Measurements from ENCODE around the gene DENND4C. TPM values are rescaled to one million over a fixed set of nuclear protein-coding genes. Genes with fewer than 3 reads are reported as not detected.
"Not testable (repeated sequence)": the region's sequence is repeated elsewhere in the genome, so short reads cannot be mapped to it uniquely, and the experiment has no call there.

The DENND4C gene
- total RNA-seq (2014; rRNA removed; shearing (Covaris generic)) = 30.0 and 31.5 TPM in 2 replicates

- in situ Hi-C loops (cut with HindIII; ENCODE audit: low sequenced_read_pairs) = no loop called here
- DNase-seq (ENCODE audit: low spot score) = peak; percentile 89
These were observed at the start of gene DENND4C for GRCh38 chr9:19230355-19231125. DENND4C (plus strand) TSS chr9:19230693; CDS start chr9:19276175, 45,482 bp downstream.

- no peak for DNase-seq (ENCODE audit: low spot score)
- in situ Hi-C loops (cut with HindIII; ENCODE audit: low sequenced_read_pairs) = no loop called here
These were observed 49.5 kb upstream of the DENND4C start for GRCh38 chr9:19180991-19181390.

- in situ Hi-C loops (cut with HindIII; ENCODE audit: low sequenced_read_pairs) = no loop called here
- no peak for DNase-seq (ENCODE audit: low spot score)
These were observed 48.9 kb upstream of the DENND4C start for GRCh38 chr9:19181561-19181960.

GRCh38 chr9:19184144-19184917, 46.2 kb upstream of the DENND4C start:
- in situ Hi-C loops (cut with HindIII; ENCODE audit: low sequenced_read_pairs) = no loop called here
- peak; percentile 62 for DNase-seq (ENCODE audit: low spot score)

GRCh38 chr9:19185191-19185590, 45.3 kb upstream of the DENND4C start:
- in situ Hi-C loops (cut with HindIII; ENCODE audit: low sequenced_read_pairs) = no loop called here
- no peak for DNase-seq (ENCODE audit: low spot score)

GRCh38 chr9:19186232-19186631, 44.3 kb upstream of the DENND4C start:
- no peak for DNase-seq (ENCODE audit: low spot score)
- in situ Hi-C loops (cut with HindIII; ENCODE audit: low sequenced_read_pairs) = no loop called here

GRCh38 chr9:19188771-19189170, 41.7 kb upstream of the DENND4C start:
- in situ Hi-C loops (cut with HindIII; ENCODE audit: low sequenced_read_pairs) = no loop called here
- DNase-seq (ENCODE audit: low spot score) = no peak

- in situ Hi-C loops (cut with HindIII; ENCODE audit: low sequenced_read_pairs) = no loop called here
- no peak for DNase-seq (ENCODE audit: low spot score)
These were observed 38.1 kb upstream of the DENND4C start for GRCh38 chr9:19192202-19193028.

GRCh38 chr9:19193029-19193324, 37.5 kb upstream of the DENND4C start:
- in situ Hi-C loops (cut with HindIII; ENCODE audit: low sequenced_read_pairs) = no loop called here
- DNase-seq (ENCODE audit: low spot score) = no peak

GRCh38 chr9:19193358-19193973, 37.0 kb upstream of the DENND4C start:
- in situ Hi-C loops (cut with HindIII; ENCODE audit: low sequenced_read_pairs); DNase-seq (ENCODE audit: low spot score): not testable (repeated sequence)

GRCh38 chr9:19198406-19198805, 32.1 kb upstream of the DENND4C start:
- in situ Hi-C loops (cut with HindIII; ENCODE audit: low sequenced_read_pairs) = no loop called here
- DNase-seq (ENCODE audit: low spot score) = no peak

GRCh38 chr9:19199012-19199411, 31.5 kb upstream of the DENND4C start:
- no peak for DNase-seq (ENCODE audit: low spot score)
- in situ Hi-C loops (cut with HindIII; ENCODE audit: low sequenced_read_pairs) = no loop called here

GRCh38 chr9:19200229-19200628, 30.3 kb upstream of the DENND4C start:
- DNase-seq (ENCODE audit: low spot score) = no peak
- in situ Hi-C loops (cut with HindIII; ENCODE audit: low sequenced_read_pairs) = no loop called here

GRCh38 chr9:19201899-19202891, 28.3 kb upstream of the DENND4C start:
- no peak for DNase-seq (ENCODE audit: low spot score)
- in situ Hi-C loops (cut with HindIII; ENCODE audit: low sequenced_read_pairs) = no loop called here

GRCh38 chr9:19203058-19203457, 27.4 kb upstream of the DENND4C start:
- DNase-seq (ENCODE audit: low spot score) = no peak
- in situ Hi-C loops (cut with HindIII; ENCODE audit: low sequenced_read_pairs) = no loop called here

GRCh38 chr9:19208653-19209052, 21.8 kb upstream of the DENND4C start:
- in situ Hi-C loops (cut with HindIII; ENCODE audit: low sequenced_read_pairs) = no loop called here
- DNase-seq (ENCODE audit: low spot score) = no peak

- DNase-seq (ENCODE audit: low spot score) = no peak
- in situ Hi-C loops (cut with HindIII; ENCODE audit: low sequenced_read_pairs) = no loop called here
These were observed 21.3 kb upstream of the DENND4C start for GRCh38 chr9:19209188-19209587.

- DNase-seq (ENCODE audit: low spot score) = no peak
- in situ Hi-C loops (cut with HindIII; ENCODE audit: low sequenced_read_pairs) = no loop called here
These were observed 16.7 kb upstream of the DENND4C start for GRCh38 chr9:19213823-19214222.
